Epidermal melanocyte (primary cell): ENCODE data around the gene RTCB.
"Not testable (repeated sequence)": the region's sequence is repeated elsewhere in the genome, so short reads cannot be mapped to it uniquely, and the experiment has no call there.

Experiments
- DNase-seq: peaks from one replicate; pipeline ENCODE4 v3.0.0; 2011; ENCODE audit warnings: low spot score; ENCODE audit not compliant: insufficient read length

The RTCB gene

GRCh38 chr22:32395107-32395506 is 16.9 kb downstream of the RTCB start:
- DNase-seq: no peak

DNA sequence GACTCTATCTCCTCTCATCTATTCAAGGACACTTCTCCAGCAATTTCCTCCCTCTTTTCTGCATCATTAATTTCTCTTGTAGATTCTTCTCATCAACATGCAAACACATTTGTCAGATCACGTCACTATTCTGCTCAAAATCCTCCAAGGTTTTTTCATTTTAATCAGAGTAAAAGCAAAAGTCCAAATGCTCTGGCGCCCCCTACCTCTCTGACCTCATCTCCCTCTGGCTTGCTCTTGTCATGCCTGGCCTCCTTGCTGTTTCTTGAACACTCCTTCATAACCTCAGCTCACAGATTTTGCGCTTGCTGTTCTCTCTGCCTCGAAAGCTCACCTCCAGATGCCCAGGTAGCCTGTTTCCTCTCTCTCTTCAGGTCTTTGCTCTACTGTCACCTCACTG is 22.4 kb downstream of the RTCB start:
- DNase-seq: no peak

- DNase-seq: no peak
Observed at GRCh38 chr22:32385681-32386080, 26.4 kb downstream of the RTCB start.

DNA sequence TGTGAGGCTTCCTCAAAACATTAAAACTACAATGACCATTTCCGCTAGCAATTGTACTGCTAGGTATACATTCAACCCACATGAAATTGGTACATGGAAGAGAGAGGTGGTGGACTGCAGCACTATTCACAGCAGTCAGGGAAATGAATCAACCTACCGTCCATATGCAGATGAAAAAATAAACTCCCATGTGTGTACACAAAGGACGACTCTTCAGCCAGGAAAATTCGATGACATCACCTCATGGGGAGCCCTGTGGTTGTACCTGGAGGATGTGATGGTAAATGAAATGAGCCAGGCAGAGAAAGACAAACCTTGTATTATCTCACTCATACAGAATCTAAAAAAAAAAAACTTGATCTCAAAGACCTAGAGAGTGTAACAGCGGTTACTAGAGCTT is 31.1 kb downstream of the RTCB start:
- DNase-seq: no peak

DNA sequence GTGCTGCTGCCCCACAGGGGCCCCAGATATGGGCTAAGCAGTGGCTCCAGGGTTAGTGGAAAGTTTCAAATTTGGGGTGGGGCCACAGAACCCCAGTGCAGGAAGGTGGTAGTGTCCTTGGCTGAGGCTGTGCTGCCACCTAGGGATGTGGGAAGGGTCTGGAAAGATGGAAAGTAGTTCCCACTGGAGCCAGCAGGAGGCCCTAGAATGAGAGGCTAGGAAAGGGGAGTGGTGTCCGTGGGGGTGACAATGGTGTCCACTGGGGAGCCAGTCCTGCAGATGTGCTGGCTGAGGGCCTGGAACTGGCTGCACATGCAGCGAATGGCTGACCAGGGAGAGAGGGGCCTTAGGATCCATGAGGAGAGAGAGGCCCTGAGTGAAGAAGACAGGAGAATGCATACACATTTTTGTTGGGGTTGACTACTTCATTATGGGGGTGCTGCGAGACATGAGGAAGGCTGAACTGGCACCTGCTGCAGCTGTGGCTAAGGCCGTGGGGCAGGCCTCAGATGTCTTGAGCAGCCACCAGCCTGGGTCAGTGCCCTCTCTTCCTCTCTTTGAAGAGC is 33.3 kb downstream of the RTCB start:
- no peak for DNase-seq

- DNase-seq: no peak
Observed at GRCh38 chr22:32376681-32377080, 35.4 kb downstream of the RTCB start.

DNA sequence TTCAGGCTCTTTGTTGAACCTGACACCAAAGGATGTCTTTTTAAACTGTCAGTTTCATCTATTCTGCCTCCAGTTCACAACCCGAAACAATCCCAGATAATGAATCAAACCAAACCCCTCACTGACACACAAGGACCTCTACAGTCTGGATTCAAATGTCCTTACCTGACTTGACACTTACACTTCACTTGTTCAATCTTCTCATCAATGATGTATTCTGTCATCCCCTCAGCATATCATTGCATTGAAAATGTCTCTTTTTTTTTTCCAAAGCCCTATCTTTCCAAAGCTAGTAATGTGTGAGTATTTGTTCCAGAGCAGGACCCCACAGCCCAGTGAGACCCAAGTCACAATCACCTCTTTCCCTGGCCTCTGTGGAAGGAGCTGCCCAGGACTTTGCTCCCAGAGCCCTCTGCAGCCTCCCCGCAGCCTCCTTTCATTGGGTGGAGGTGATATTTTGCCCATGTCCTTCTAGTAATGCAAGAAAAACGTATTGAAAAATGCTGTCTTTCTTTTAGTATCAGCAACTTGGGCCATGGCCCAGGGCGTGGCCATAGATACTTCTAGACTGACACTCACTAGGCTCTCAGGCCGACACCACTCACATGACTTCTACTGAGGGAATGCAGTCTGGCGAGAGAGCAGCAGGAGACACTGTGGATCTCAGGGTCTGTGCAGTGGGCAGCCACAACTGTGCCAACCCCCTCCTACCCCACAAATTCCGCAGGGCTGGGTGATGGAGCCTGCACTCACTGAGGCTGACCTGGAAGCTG is 36.2 kb downstream of the RTCB start:
- no peak for DNase-seq

GRCh38 chr22:32364210-32364609 is 47.8 kb downstream of the RTCB start:
- no peak for DNase-seq

DNA sequence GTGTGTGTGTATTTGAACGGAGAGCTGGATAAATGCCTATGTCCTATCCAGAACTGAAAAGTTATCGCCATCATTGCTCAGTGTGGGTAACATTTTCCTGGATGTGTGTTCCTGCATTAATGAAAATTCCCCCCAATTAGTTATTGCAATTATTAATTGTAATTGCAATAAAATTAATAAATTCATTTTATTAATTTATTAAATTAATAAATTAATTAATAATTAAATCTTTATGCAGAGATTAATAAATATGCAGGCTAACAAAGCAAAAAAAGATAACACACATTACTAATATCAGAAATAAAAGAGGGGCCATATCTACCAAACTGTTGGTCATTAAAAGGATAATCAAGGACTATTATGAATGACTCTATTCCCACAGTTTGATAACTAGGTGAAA is 50.8 kb downstream of the RTCB start:
- DNase-seq: no peak

GRCh38 chr22:32360096-32360495 is 52.0 kb downstream of the RTCB start:
- DNase-seq: not testable (repeated sequence)

GRCh38 chr22:32357567-32357966 is 54.5 kb downstream of the RTCB start, which contains the start of gene RFPL3:
Gene RFPL3, plus strand, starts transcription at chr22:32357867. Its CDS starts 205 bp downstream, at chr22:32358072.
- DNase-seq: not testable (repeated sequence)

- DNase-seq: no peak
Observed at GRCh38 chr22:32355760-32356159, 56.3 kb downstream of the RTCB start.

DNA sequence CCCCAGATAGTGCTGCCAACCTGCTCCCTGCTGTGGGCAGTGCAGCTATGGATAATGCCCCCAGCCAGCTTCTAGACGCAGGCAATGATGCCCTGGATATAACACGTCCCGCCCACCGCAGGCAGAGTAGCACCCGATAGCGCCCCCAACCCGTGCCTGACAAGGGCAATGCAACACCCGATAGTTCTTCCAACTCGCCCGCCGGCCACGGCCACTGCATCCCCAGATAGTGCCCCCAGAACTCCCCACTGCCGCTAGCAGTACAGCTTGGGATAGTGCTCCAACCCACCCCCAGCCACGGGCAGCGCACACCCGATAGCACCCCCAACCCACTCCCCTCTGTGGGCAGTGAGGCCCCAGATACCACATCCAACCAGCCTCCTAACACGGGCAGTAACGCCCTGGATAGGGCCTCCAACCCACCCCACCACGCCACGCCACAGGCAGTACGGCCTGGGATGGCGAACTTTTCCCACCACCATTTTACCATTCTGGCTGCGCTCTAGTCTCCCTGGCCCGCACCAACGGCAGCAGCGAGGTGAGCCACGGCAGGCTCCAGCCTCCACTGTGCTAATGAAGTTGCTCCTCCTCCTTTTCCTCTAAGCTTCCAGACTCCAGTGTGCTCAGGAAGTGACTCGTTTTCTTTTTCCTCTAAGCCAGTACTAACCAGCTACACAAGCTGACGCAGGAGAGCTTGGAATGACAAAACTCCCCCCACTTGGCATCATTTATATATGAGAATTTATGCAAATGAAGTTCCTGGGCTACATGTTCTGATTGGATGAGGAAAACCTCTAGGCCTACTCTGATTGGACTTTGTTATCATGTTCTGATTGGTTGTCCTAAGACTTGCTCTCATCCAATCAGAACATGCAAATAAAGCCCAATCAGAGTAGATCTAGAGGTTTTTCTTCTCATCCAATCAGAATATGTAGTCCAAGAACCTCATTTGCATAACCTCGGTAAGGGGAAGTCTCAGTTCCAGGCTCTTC is 57.4 kb downstream of the RTCB start:
- no peak for DNase-seq

GRCh38 chr22:32353840-32354239 is 58.2 kb downstream of the RTCB start:
- DNase-seq: no peak

DNA sequence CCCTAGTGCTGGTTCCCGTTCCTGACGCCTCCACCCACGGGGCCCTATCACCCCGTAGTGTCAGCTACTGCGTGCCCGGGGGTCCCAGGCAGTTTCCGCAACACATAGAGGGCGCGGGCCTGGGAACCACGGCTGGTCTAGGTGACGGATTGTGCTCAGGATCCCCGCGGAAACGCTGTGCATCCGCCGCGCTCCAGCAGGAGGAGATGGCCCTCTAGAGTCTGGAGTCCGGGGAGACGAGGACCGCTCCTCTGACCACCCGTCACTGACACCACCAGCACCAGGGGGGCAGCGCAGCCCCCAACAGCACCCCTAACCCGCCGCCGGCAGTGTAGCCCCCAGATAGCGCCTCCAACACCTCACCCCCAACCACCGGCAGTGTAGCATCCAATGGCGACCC is 58.8 kb downstream of the RTCB start:
- DNase-seq: no peak

DNA sequence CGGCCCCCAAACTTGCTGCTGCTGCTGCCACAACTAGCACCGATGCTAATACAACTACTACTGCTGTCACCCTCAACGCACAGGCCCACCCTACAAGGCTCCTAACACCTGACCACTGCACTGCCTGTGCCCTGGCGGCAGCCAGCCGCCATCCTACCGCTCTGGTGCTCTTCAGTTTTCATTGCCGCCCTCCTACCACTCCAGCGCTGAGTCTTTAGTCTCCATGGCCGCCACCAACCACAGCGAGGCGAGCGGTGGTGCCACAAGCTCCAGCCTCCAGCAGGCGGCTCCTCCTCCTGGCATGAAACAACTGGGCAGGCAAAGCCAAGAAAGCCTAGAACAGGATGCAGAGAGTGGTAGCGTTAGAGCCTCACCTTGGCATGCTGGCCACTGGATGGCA is 59.4 kb downstream of the RTCB start:
- no peak for DNase-seq

- not testable (repeated sequence) for DNase-seq
Observed at GRCh38 chr22:32351875-32352274, 60.2 kb downstream of the RTCB start.

DNA sequence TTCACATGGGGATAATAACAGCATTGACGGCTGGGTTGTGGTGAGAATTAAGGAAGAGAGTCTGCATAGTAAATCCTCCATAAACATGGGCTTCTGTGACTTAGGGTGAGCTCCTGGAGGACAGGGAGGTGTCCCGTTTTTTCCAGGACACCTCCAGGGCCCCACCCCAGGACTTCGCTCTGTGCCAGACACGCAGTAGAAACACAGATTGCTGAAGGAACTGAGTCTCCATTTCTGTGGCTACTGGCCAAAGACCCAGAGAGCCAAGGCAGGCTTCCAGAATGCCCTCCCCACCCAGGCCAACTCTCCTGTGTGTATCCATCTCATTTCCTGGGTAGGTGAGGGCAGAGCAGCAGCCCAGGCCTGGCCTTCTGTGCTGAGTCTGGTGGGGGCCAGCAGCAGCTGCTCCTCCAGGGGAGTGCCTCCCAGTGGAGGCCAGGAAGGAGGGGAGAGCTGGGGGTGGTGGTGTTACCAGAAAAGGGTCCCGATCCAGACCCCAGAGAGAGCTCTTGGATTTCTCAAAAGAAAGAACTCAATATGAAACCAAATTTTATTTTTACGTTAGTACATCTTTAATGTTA is 63.9 kb downstream of the RTCB start:
- DNase-seq: no peak

- DNase-seq: no peak
Observed at GRCh38 chr22:32343941-32344340, 68.1 kb downstream of the RTCB start.

GRCh38 chr22:32342977-32343376 is 69.1 kb downstream of the RTCB start:
- no peak for DNase-seq

DNA sequence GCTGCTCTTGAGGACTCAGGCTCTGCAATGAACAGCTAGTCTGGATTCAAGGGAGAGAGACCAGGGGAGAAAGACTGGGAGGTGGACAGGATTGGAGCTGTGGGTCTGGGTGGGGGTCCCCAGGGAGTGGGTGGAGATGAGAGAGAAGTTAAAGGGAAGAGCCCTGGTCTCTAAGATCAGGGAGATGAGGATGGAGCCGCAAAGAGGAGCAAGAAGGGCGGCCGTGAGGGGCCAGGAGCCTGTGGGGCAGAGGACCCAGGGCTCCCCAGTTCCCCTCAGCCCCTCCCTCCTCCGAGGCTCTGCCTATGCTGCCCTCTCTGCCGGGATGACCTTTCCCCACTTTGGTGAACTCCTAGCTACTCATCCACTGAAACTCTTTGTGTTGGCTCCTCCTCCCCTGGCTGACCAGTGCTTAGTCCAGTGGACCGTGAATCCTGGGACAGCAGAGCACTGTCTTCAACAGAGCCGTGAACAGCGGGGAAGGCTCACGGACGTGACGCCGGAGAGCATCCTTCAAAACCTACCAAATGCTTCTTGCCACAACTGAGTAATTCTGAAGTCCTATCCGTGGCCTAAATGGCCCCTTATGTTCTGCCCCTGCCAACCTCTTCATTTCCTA is 70.8 kb downstream of the RTCB start:
- no peak for DNase-seq
